Measurements from ENCODE around the gene MEI1. TPM values are rescaled to one million over a fixed set of nuclear protein-coding genes. Genes with fewer than 3 reads are reported as not detected.

MEI1 gene
- total and polyA plus RNA-seq, 8 donors: 1.5 to 7.9 (median 3.3) TPM

GRCh38 chr22:41742918-41743317 lies 43.6 kb downstream of the MEI1 start:
- H3K4me1 ChIP-seq: no peaks in the 10 kb centered on the region
- H3K9me3 ChIP-seq: no peaks in the 10 kb centered on the region
- no peak overlapping the region for H3K4me3 ChIP-seq
- TF ChIP-seq CTCF (IDR thresholded peaks at IDR 0.05): no peak
- ATAC-seq (no peak), DNase-seq (no peak)
- no peaks in the 10 kb centered on the region for H3K36me3 ChIP-seq
- H3K27ac ChIP-seq: no peak overlapping the region
- H3K27me3 ChIP-seq: peaks cover 0 to 8% of the 10 kb centered on the region in 2 donors
- intact Hi-C loops (cut with DNase I): no loop called here

GRCh38 chr22:41745968-41746367 lies 46.7 kb downstream of the MEI1 start:
- Histone ChIP-seq H3K27ac (no peak overlapping the region), H3K27me3 (peaks cover 0 to 8% of the 10 kb centered on the region in 2 donors), H3K4me1 (no peaks in the 10 kb centered on the region), H3K36me3 (no peaks in the 10 kb centered on the region), H3K9me3 (no peaks in the 10 kb centered on the region), H3K4me3 (no peak overlapping the region)
- ATAC-seq: no peak
- TF ChIP-seq CTCF (IDR thresholded peaks at IDR 0.05): no peak
- intact Hi-C loops (cut with DNase I): no loop called here
- no peak for DNase-seq

GRCh38 chr22:41746567-41747400 lies 47.5 kb downstream of the MEI1 start:
- no peak overlapping the region for H3K27ac ChIP-seq
- no peaks in the 10 kb centered on the region for H3K36me3 ChIP-seq
- no peak overlapping the region for H3K4me3 ChIP-seq
- H3K9me3 ChIP-seq: no peaks in the 10 kb centered on the region
- peaks cover 0 to 8% of the 10 kb centered on the region in 2 donors for H3K27me3 ChIP-seq
- no peaks in the 10 kb centered on the region for H3K4me1 ChIP-seq
- ATAC-seq (peak; percentile 97), DNase-seq (peak; percentile 44 to 85 (median 72))
- intact Hi-C loops (cut with DNase I): no loop called here
- TF ChIP-seq CTCF (IDR thresholded peaks at IDR 0.05): peak; percentile 55 to 75

GRCh38 chr22:41752011-41752970 lies 53.0 kb downstream of the MEI1 start:
- Histone ChIP-seq H3K4me3 (no peak overlapping the region), H3K9me3 (no peaks in the 10 kb centered on the region), H3K27me3 (no peaks in the 10 kb centered on the region), H3K4me1 (no peaks in the 10 kb centered on the region), H3K36me3 (no peaks in the 10 kb centered on the region), H3K27ac (no peak overlapping the region)
- TF ChIP-seq CTCF (IDR thresholded peaks at IDR 0.05): no peak
- intact Hi-C loops (cut with DNase I): no loop called here
- DNase-seq (no peak), ATAC-seq (no peak)

GRCh38 chr22:41753984-41754383 lies 54.7 kb downstream of the MEI1 start:
- Histone ChIP-seq H3K9me3 (no peaks in the 10 kb centered on the region), H3K27ac (no peak overlapping the region), H3K36me3 (no peaks in the 10 kb centered on the region), H3K4me3 (no peak overlapping the region), H3K4me1 (no peaks in the 10 kb centered on the region), H3K27me3 (no peaks in the 10 kb centered on the region)
- ATAC-seq (no peak), DNase-seq (no peak)
- TF ChIP-seq CTCF (IDR thresholded peaks at IDR 0.05): no peak
- intact Hi-C loops (cut with DNase I): no loop called here

All from left lung (tissue), 10 donors.